NCI-H345 (cell line): ENCODE data around the gene CLDN7.

ENCODE experiments used
- DNase-seq: peaks from one replicate; lab custom pipeline; 2025; lab: John Stamatoyannopoulos, UW

Gene CLDN7

GRCh38 chr17:7262192-7262934, at the start of gene CLDN7:
Gene CLDN7, minus strand, starts transcription at chr17:7262478. Its CDS starts 435 bp downstream, at chr17:7262043.
- peak; percentile 87 for DNase-seq

- no peak for DNase-seq
Observed at GRCh38 chr17:7311110-7311705, 48.9 kb upstream of the CLDN7 start.

GRCh38 chr17:7309628-7310027, 47.4 kb upstream of the CLDN7 start:
- no peak for DNase-seq

- peak; percentile 66 for DNase-seq
Observed at GRCh38 chr17:7308625-7309433, 46.6 kb upstream of the CLDN7 start.

GRCh38 chr17:7307686-7308624, 45.7 kb upstream of the CLDN7 start:
- no peak for DNase-seq

- DNase-seq = peak; percentile 98
Observed at GRCh38 chr17:7306911-7307685, 44.8 kb upstream of the CLDN7 start, which contains the start of gene EIF5A. Gene EIF5A, plus strand, starts transcription at chr17:7307628. Its CDS starts 2,008 bp downstream, at chr17:7309636.

GRCh38 chr17:7304179-7304578, 41.9 kb upstream of the CLDN7 start:
- no peak for DNase-seq

GRCh38 chr17:7296189-7296861, 34.0 kb upstream of the CLDN7 start:
- DNase-seq = peak; percentile 79

- DNase-seq = no peak
Observed at GRCh38 chr17:7295230-7296180, 33.2 kb upstream of the CLDN7 start.

- DNase-seq = peak; percentile 94
Observed at GRCh38 chr17:7294614-7295153, 32.4 kb upstream of the CLDN7 start, which contains the start of gene YBX2. Gene YBX2, minus strand, starts transcription at chr17:7294639. Its CDS starts 139 bp downstream, at chr17:7294500.

GRCh38 chr17:7293816-7294613, 31.7 kb upstream of the CLDN7 start:
- peak; percentile 56 for DNase-seq

GRCh38 chr17:7293159-7293558, 30.9 kb upstream of the CLDN7 start:
- no peak for DNase-seq

- DNase-seq = no peak
Observed at GRCh38 chr17:7292729-7293128, 30.5 kb upstream of the CLDN7 start.

GRCh38 chr17:7292194-7292593, 29.9 kb upstream of the CLDN7 start:
- no peak for DNase-seq

GRCh38 chr17:7290685-7291084, 28.4 kb upstream of the CLDN7 start:
- no peak for DNase-seq

- DNase-seq = no peak
Observed at GRCh38 chr17:7290166-7290565, 27.9 kb upstream of the CLDN7 start.

- no peak for DNase-seq
Observed at GRCh38 chr17:7289256-7290032, 27.2 kb upstream of the CLDN7 start.
